Measurements from ENCODE around the gene SLC6A7.

DNA sequence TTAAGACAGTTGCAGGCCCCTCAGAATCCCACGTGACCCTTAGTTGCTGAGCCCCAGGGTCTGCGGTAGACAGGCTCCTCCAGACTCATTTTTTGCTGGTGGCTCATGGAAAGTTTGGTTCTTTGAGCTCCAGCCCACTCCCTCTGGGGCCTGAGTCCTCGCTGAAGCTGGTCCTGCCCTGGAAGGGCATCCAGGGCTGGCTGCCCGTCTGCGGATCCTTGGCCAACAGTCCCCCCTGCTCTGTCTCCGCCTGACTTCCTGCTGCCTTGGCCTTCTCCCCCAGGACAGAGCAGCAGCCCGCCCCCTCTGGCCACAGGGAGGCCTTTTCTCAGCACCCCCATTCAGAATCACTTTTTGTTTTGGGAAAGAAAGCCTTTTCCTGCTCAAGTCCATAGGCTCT, 24.4 kb downstream of the SLC6A7 start:
- TF ChIP-seq EP300 (IDR thresholded peaks at IDR 0.05) (no peak), POLR2AphosphoS5 (IDR thresholded peaks at IDR 0.05) (no peak), POLR2A (IDR thresholded peaks at IDR 0.05) (no peak)

All from gastroesophageal sphincter (tissue), 2 donors.